Stimulated activated CD4-positive, alpha-beta T cell treated with anti-CD3 and anti-CD28 coated beads, TNF-alpha, amount 100 ng/mL, for 48 hours (primary cell): ENCODE results near the gene REXO1.
A peak's percentile ranks its signal among the peaks of the same experiment; 100 is the strongest.
"Not testable (repeated sequence)": the region's sequence is repeated elsewhere in the genome, so short reads cannot be mapped to it uniquely, and the experiment has no call there.

Experiments used
- DNase-seq, 3 donors: peaks; one replicate each; pipeline ENCODE4 v3.0.0-alpha.2; 2020; ENCODE audit warnings: low read depth in 3 of 3

The REXO1 gene

DNA sequence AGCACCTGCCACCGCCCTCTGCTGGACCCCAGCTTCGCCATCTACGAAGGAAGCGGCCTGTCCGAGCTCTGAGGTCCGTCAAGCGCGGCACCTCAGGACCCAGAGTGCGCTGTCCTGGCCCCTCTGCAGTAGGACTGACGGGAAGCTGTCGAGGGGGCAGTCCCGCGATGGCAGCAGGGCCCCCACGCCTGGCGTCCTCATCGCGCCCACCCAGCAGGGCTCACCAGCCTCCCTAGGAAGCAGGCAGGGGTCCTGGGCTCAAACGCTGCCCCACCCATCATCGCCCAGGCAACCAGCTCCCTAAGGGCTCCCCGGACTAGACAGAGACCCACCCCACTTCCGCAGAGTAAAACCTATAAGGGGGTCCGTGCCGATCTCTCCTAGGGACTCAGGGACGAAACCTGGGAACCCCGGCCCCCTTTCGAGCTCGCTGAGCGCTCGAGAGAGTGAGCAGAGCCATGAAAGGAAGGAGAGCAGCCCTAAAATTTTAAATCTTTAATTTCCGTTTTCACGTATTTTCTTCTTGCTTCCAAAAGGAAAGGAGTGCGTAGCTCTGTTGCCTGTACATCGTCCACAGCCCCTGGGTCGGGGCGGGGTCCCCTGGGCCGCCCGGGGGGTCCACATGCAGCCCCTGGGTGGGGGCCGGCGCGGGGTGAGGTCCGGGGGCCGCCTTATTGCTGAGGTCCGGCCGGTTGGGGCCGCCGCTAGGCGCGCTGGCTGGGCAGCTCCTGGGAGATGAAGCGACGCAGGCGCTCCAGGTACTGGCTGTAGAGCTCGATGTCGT lies 28.4 kb upstream of the REXO1 start:
- DNase-seq: not testable (repeated sequence)

DNA sequence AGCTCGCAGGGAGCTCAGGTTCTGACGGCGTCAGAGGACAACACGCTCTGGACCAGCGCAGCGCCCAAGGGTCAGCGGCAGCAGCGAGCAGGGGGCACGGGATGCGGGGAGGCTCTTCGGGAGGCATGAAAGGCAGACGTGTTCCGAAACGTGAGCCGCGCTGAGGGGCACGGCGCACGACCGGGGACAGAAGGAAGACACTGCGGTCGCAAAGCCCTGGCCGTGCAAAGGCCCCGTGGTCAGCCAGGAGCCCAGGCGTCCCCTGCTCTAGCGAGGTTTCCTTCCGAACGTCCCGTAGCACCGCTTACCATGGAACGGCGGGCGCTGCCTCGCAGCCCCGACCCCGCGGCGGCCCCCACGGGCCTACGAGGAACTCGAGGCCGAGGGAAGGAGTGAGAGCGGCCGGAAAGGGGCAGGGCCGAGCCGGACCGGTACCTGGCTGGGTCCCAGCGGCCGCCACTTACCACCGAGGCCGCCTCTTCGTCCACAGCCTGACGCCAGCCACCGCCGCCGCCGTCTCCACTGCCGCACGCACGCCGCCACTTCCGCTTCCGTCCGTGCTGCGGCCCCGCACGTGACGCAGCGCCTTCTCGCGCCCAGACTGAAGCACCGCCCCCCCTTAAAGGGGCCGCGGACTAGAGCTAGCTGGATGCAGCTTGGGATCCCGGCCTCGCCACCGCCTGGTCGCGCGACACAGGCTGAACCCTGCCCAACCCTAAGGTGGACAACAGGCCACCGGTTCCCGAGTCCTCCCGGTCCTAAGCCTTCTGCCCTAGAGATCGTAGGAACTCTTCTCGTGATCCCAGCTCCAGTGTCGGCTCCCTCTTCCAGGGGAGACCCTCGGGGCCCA lies 27.6 kb upstream of the REXO1 start:
- peak; percentile 76 to 89 (median 78) for DNase-seq

DNA sequence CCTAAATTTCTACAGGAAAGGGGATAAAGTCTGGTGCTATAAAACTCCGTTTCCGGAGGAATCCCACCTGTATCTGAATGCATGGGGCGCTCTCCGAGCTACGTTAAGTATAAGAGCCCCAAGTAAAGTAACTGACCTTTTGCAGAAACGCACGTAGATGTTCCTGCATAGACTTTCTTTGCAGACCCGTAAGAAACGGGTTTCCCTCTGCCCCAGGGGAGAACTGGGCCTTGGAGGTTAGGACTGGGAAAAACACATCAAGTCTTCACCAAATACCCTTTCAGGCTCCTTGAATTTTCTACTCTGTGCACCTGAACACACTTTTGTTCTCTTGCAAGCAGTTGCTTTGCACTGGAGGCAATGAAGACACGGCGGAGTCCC lies 27.0 kb upstream of the REXO1 start:
- DNase-seq: not testable (repeated sequence)

DNA sequence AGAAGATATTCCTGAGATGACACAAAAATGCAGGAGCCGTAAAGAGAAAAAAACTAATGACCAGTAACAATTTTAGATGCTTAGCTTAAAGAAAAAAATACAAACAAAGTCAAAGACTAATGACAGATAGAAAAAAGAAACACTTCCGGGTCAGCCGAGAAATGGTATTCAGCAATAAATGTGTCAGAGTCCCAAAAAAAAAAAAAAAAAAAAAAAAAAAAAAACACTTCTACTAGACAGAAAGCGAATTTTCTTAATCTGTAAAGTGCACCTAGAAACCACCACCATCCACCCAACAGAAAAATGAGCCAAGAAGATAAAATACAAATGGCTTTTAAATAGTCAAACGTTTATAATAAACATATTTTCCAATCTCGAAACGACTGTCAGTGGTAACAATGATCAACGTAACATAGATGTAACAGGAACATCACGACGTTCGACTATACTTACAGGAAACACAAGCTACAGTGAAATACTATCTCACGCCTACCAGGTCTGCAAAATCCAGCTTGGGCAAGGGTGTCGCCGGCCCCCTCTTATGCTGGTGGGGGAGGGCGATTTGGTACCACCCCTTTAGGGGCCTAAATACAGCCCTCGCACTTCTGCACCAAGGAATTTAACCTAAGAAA lies 26.4 kb upstream of the REXO1 start:
- DNase-seq: no peak

DNA sequence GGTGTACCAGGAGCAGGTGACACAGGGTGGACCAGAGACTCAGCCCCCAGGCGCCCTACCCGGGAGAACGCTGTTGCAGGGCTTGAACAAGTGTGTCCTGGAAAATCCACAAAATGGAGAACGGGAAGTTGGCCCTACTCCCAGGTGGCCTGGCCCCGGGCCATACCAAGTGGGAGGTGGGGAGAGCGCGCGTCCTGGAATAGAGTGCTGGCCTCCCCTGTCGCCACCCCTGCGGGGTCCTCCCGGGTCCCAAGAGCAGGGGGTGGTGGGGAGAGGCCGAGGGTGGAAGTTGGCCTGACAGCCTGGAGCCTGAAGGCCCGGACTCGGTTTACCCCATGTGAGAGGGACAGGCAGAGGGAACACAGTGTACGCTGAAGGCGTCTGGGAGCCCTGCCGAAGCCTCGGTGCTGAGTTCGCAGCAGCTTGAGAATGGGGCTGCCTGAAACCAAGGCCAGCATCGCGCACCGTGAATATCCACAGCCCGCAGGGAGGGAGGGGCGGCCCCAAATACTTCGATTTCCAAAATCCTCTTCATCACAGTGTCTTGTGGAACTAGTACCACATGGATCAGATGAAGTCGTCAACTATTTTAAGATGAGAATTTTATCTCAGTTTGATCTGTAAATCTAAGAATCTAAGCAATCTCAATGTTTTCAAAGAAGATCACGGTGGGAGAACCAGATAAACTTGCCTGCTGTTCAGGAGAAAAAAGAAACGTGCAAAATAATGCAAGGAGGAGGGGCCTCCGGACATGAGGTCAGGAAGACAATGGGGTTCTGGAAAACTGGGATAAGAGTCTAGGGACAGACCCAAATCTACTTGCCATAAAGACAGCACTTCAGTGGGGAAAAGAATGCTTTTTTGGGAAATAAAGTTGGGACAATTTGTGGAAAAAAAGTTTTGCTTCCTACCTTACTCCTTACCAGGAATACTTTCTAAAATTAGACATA lies 25.5 kb upstream of the REXO1 start:
- DNase-seq: no peak

DNA sequence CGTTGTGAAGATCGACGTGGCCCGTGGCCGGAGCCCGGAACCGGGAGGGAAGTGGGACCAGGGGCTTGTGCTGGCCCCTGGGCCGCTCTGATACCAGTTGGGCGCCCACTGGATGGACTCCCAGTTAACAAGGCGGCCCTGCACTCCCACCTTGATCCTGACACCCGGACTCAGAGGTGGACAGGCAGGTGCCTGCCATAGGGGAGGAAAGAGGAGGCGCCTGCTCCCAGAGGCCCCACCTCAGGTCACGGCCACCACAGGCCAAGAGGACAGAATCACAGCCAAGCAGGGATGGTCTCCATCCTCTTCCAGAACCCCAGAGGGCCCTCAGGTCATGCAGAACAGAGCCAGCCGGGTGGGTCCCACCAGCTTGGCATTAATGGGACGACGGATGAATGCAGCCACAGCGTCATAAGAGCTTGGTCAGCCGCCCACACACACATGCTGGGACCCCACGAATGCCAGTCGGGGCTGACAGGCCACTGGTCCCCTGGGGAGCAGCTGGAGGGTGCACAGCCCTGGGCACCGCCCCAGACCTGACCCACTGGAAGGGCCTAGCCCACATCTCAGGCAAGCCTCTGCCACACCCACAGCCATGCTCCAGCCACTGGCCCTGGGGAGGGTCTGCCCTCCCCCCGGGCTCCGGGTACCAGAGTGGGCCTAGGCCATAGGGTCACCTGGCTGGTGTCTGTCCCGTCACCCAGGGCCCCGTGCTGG lies 24.7 kb upstream of the REXO1 start:
- no peak for DNase-seq

DNA sequence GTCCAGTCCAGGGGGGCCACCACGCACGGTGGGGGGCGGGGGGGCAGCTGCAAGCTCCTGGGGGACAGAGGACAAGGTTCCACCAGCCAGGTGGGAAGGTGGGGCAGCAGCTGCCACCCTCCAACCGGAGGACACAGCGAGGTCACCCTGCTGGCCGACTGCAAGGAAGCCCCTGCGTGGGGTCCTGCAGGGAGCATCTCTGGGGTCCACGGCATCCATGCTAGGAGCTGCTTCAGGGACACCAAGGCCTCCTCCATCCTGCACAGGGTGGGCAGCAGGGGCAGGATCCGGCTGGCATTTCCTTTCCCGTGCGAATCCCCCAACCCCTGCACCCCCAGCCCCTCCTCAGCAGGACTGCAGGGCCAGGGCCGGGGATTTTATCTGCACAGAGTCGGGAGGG lies 23.3 kb upstream of the REXO1 start:
- no peak for DNase-seq

DNA sequence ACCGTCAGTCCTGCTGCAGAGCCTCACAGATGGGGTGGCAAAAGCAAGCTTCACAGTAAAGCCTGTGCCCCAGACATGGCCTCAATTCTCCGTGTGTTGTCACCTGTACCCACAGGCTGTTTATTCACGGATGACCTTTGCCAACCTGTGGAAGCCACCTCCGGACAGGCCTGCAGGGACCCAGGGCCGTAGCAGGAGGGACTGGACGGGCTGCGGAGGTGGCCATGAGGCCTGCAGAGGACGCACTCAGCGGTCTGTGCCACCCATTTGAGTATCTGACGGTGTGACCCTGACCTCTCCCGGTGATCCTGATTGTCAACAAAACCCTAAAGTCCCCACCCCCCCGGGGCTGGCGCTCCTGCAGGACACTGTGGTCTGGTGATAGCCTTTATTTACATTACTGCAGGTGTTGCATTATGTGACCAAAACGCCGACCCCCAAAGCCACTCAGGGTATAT lies 22.9 kb upstream of the REXO1 start:
- DNase-seq: no peak

DNA sequence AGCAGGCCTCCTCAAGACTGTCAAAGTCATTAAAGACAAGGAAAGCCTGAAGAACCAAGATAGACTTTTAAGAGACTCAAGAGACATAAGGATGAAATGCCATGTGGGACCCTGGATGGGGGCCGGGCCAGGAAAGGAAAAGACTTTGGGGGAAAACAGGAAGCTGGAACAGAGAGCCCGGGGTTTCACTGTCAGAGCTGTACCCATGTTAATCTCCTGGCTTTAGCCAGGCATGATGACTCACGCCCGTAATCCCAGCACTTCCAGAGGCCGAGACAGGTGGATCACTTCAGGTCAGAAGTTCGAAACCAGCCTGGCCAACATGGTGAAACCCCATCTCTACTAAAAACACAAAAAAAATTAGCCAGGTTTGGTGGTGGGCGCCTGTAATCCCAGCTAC lies 20.7 kb upstream of the REXO1 start:
- DNase-seq: no peak

DNA sequence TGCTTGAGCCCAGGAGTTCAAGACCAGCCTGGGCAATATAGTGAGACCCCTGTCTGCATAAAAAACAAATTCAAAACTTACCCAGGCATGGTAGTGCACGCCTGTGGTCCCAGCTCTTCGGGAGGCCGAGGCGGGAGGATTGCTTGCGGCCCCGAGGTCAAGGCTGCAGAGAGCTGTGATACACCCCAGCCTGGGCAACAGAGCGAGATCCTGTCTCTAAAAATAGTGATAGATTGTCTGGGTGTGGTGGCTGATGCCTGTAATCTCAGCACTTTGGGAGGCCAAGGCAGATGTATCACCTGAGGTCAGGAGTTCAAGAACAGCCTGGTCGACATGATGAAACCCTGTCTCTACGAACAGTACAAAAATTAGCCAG lies 19.1 kb upstream of the REXO1 start:
- no peak for DNase-seq

DNA sequence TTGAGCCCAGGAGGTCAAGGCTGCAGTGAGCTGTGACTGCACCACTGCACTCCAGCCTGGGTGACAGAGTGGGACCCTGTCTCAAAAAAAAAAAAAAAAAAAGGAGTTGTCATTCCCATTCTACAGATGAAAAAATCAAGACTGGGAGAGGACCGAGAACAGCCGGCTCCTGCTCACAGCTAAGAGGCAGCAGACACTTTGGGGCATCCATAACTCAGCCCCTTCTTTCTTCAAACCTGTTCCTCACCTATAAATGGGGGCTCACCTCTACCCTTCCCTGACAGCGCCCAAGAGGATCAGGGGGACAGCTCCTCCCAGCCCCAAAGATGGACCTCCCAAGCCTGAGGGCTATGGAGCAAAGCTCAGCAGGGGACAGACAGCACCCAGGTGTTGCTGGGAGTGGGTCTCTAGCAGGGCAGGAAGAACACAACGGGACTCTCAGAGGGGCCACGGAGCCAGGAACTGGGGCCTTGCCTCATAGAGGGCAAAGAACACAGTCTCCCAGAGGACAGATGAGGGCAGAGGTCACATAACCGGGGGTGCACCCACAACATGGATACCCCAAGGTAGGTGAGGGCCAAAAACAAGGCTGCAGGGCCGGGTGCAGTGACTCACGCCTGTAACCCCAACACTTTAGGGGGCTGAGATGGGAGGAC lies 18.5 kb upstream of the REXO1 start:
- no peak for DNase-seq

DNA sequence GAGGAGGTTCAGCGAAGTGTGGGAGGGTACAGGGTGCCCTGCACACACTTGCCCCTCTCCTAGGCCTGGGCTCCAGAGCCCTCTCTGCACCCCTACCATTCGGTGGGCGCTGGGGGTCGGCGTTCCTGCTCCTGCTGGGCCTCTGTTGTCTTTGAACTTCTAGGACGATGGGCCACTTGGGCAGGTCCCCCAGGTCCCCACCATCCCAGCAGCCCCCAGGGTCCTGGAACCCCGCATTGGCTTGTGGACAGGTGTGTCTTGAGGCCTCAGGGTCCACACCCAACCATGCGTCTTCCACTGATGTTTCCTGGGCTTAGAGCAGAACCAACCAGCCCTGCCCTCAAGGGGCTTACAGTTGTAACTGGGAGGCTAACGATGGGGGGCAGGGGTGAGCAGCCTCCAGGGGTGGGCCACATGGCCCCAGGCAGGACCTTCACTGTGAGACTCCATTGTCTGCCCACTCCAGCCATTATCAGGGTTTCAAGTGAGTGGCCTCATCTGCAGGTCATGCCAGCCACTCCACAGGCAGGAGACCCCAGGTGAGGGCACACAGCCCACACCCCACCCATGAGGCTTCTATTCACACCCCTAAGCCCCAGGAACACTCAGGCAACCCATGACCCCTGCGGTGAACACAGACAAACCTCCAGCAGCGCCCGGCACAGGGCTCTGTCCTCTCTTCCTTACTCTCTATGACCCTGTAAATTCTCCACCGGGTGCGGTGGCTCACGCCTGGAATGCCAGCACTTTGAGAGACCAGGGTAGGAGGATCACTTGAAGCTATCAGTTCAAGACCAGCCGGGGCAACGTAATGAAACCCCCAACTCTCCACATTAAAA lies 17.1 kb upstream of the REXO1 start:
- no peak for DNase-seq

DNA sequence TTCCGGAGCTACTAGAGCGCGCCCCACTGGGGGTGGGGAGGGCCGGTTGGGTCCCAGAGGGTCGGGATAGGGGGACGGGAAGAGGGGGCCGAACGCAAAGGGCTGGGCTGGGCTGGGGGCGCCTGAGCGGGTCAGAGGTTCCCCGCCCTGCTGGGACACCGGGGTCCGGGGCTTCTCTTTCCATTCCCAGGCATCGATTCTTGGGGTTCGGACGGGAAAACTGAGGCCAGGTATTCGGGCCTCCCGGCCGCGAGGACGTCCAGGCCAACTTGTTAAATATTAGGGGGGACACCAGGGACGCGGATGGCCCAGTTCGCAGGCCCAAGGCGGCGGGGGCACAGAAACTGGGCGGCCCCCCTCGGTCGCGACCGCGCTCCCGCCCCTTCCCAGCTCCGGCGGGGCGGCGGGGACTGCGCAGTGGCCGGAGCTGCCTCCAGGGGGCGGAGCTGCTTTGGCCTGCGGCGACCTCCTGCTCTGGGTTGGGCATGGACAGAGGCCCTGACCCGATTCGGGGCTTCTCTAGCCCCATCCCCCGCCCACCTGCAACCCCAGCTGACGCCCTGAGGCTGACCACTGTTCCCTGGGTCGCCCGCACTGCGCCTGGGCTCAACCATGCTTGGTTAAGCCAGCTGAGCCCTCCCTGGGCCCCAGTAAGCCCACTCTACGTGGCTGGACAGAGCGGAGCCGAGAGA lies 16.3 kb upstream of the REXO1 start:
- DNase-seq: peak in 1 of 3 donors; percentile 58

DNA sequence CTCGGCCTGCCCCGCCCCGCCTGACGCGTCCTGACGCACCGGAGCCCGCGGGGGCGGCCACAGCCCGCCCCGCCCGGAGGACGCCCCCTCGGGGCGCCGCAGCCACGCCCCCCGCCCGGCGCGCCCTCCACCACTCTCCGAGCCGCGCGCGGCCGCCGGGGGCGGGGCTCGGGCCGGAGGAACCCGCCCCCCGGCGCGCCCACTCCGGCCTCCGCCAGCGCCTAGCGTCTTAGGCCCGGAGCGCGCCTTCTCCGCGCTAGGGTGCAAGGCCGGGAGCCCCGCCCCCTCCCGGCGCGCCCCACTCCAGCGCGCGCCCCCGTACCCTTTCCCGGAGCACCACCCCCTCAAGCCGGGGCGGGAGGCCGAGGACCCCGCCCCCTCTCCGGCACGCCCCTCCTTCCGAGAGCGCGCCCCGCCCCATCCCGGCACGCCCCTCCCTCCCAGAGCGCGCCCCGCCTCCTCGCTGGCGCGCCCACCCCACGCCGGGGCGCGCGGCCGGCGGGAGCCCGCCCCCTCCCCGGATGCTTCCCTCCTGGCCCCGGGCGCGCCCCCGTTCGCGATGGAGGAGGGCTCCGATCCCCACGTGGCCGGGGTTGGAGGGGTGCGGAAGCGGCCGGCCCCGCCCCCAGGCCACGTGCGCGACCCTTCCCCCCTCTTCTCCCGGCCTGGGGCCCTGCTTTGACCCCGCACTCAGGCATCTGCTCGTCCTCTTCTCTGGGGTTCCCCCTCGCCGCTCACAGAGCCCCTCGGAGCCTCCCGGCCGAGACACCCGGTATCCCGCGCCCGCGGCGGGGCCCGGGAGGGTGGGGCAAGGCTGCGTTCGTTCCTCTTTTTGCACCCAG lies 15.6 kb upstream of the REXO1 start:
- peak; percentile 86 to 94 (median 89) for DNase-seq

DNA sequence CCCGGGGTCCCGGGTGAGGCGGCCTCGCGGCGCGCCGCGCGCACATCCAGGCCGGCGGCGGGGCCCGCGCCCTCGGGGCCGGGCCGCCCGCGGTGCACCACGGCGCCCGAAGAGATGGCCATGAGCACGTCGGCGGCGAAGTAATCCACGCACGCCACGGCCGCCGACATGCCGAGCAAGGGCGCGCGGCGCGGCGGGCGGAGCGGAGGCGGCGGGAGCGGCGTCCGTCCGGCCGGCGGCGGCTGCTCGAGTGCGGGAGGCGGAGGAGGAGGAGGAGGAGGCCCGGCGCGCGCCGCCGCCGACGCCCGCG lies 15.0 kb upstream of the REXO1 start, which contains the start of gene KLF16:
Gene KLF16 (minus strand): TSS at position 252 of the 310 bp plus-strand sequence. CDS start 82 bp downstream, at position 170.
- no peak for DNase-seq

DNA sequence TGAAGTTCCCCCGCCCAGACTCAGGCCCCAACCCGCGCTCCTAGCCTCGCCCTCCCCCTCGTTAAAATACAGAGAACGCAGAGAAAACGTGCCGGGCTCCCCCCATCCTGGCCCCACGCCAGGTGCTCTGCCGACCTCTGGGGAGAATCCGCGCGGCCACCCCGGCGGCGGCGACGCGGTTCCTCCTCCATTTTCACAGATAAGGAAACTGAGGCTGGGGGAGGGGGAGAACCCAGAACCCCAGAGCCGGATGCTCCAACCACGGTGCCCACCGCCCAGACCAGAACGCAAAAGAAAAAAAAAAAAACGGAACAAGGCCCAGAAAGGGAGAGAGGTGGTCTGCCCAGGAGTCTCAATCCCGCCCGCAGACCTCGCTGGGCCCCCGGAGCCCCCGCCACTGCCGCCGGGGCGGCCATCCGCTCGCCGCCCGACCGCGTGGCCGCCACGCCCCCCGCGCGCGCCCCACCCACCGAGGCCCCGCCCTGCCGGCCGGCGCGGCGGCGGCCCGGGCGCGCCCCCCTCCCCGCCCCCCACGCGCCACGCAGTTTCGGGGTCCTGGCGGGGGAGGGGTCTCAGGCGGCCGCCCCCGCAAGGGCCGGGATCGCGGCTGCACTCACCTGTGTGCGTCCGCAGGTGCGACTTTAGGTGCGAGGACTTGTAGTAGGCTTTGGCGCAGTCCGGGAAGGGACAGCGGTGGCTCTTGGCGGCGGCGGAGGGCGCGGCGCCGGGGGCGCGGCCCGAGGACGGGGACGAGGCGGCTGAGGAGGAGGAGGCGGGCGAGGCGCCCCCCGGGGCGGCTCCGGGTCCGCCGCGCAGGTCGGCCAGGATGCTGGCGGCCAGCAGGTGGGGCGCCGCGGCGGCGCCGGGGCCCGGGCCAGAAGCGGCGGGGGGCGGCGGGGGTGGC lies 14.4 kb upstream of the REXO1 start:
- peak in 1 of 3 donors; percentile 45 for DNase-seq

DNA sequence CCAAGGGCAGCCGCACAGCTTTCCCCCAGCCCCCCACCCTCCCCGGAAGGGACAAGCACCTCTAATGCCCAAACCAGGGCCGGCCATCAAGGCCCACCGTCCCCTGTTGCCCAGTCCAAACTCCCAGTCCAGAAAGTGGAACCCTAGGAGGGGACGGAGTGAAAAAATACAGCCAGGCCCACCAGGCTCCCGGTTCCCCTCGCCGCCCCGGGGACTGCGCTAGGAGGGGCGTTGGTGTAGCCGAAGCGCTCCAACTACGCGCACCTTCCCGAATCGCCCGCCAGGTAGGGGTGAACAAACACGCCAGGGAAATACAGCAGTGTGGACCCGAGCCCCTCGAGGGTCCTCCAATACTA lies 13.8 kb upstream of the REXO1 start:
- no peak for DNase-seq
